SIG-M5 (cell line): ENCODE results near the gene MLXIPL.
"Not testable (repeated sequence)": the region's sequence is repeated elsewhere in the genome, so short reads cannot be mapped to it uniquely, and the experiment has no call there.

ENCODE experiments used
- DNase-seq: peaks from one replicate; lab custom pipeline; 2025; lab: John Stamatoyannopoulos, UW

Gene MLXIPL

GRCh38 chr7:73644688-73645286 lies 20.5 kb upstream of the MLXIPL start:
- no peak for DNase-seq

GRCh38 chr7:73642834-73643233 lies 18.5 kb upstream of the MLXIPL start:
- no peak for DNase-seq

GRCh38 chr7:73638911-73639310 lies 14.6 kb upstream of the MLXIPL start:
- no peak for DNase-seq

- DNase-seq: no peak
Observed at GRCh38 chr7:73635428-73636200, 11.3 kb upstream of the MLXIPL start.

GRCh38 chr7:73633844-73634243 lies 9.5 kb upstream of the MLXIPL start:
- no peak for DNase-seq

- no peak for DNase-seq
Observed at GRCh38 chr7:73633323-73633722, 9.0 kb upstream of the MLXIPL start.

- DNase-seq: no peak
Observed at GRCh38 chr7:73631558-73631957, 7.2 kb upstream of the MLXIPL start.

- DNase-seq: no peak
Observed at GRCh38 chr7:73628504-73628903, 4.2 kb upstream of the MLXIPL start.

- no peak for DNase-seq
Observed at GRCh38 chr7:73626814-73627213, 2.5 kb upstream of the MLXIPL start.

GRCh38 chr7:73625276-73625675 lies 954 bp upstream of the MLXIPL start:
- no peak for DNase-seq

- DNase-seq: no peak
Observed at GRCh38 chr7:73624669-73625001, 313 bp upstream of the MLXIPL start.

GRCh38 chr7:73622909-73623797 lies 1.2 kb downstream of the MLXIPL start:
- no peak for DNase-seq

- no peak for DNase-seq
Observed at GRCh38 chr7:73622527-73622908, 1.8 kb downstream of the MLXIPL start.

GRCh38 chr7:73621168-73622063 lies 2.9 kb downstream of the MLXIPL start:
- DNase-seq: no peak

- DNase-seq: not testable (repeated sequence)
Observed at GRCh38 chr7:73619394-73619793, 4.9 kb downstream of the MLXIPL start.

- DNase-seq: no peak
Observed at GRCh38 chr7:73618538-73618937, 5.8 kb downstream of the MLXIPL start.

- not testable (repeated sequence) for DNase-seq
Observed at GRCh38 chr7:73617520-73617919, 6.8 kb downstream of the MLXIPL start.

GRCh38 chr7:73615886-73616285 lies 8.4 kb downstream of the MLXIPL start:
- no peak for DNase-seq

- DNase-seq: not testable (repeated sequence)
Observed at GRCh38 chr7:73614937-73615336, 9.4 kb downstream of the MLXIPL start.

- no peak for DNase-seq
Observed at GRCh38 chr7:73613954-73614735, 10.2 kb downstream of the MLXIPL start.
